HG03354 (cell line): ENCODE data around the gene GDF7.

Source experiments
- ATAC-seq: cut with Tn5 transposase; IDR thresholded peaks from one replicate; pipeline ENCODE4 v1.9.1; 2021; ENCODE audit warnings: mild to moderate bottlenecking; ENCODE audit not compliant: unreplicated experiment, poor library complexity, severe bottlenecking

GDF7 gene

GRCh38 chr2:20724500-20725053 is 57.6 kb downstream of the GDF7 start:
- ATAC-seq, result no peak

GRCh38 chr2:20725782-20726181 is 58.8 kb downstream of the GDF7 start:
- ATAC-seq, result no peak

GRCh38 chr2:20726913-20727312 is 60.0 kb downstream of the GDF7 start:
- no peak for ATAC-seq

GRCh38 chr2:20728114-20728758 is 61.3 kb downstream of the GDF7 start:
- ATAC-seq, result no peak
